Activated gamma-delta T cell treated with anti-CD3 and anti-CD28 coated beads, Interleukin-2, amount 50 U/mL, for 16 hours (primary cell): Measurements from ENCODE around the gene PDGFB.
A peak's percentile ranks its signal among the peaks of the same experiment; 100 is the strongest.

Experiments
- DNase-seq: peaks from one replicate; pipeline ENCODE4 v3.0.0-alpha.2; 2020; ENCODE audit warnings: low read depth

Gene PDGFB

GRCh38 chr22:39205344-39206021 lies 39.3 kb downstream of the PDGFB start:
- DNase-seq, result peak; percentile 49

GRCh38 chr22:39204216-39204615 lies 40.6 kb downstream of the PDGFB start:
- DNase-seq, result no peak

- DNase-seq, result no peak
Measured at GRCh38 chr22:39197578-39197977, 47.2 kb downstream of the PDGFB start.

- DNase-seq, result no peak
Measured at GRCh38 chr22:39194098-39194497, 50.7 kb downstream of the PDGFB start.

GRCh38 chr22:39188809-39189208 lies 56.0 kb downstream of the PDGFB start:
- DNase-seq, result no peak

- DNase-seq, result no peak
Measured at GRCh38 chr22:39185601-39186012, 59.2 kb downstream of the PDGFB start.

GRCh38 chr22:39184586-39185577 lies 59.9 kb downstream of the PDGFB start:
- no peak for DNase-seq

GRCh38 chr22:39183991-39184585 lies 60.7 kb downstream of the PDGFB start:
- DNase-seq, result no peak

- no peak for DNase-seq
Measured at GRCh38 chr22:39182478-39183030, 62.2 kb downstream of the PDGFB start.

GRCh38 chr22:39181778-39182177 lies 63.0 kb downstream of the PDGFB start:
- no peak for DNase-seq

GRCh38 chr22:39181356-39181755 lies 63.4 kb downstream of the PDGFB start:
- DNase-seq, result no peak

GRCh38 chr22:39179841-39180335 lies 64.9 kb downstream of the PDGFB start:
- DNase-seq, result no peak

- DNase-seq, result no peak
Measured at GRCh38 chr22:39179401-39179827, 65.4 kb downstream of the PDGFB start.

- DNase-seq, result no peak
Measured at GRCh38 chr22:39178206-39179111, 66.3 kb downstream of the PDGFB start.

- DNase-seq, result no peak
Measured at GRCh38 chr22:39177791-39178190, 67.0 kb downstream of the PDGFB start.

- DNase-seq, result no peak
Measured at GRCh38 chr22:39177456-39177775, 67.4 kb downstream of the PDGFB start.

- DNase-seq, result no peak
Measured at GRCh38 chr22:39176714-39177455, 67.9 kb downstream of the PDGFB start.

GRCh38 chr22:39176143-39176713 lies 68.6 kb downstream of the PDGFB start:
- DNase-seq, result no peak

- no peak for DNase-seq
Measured at GRCh38 chr22:39175353-39176142, 69.2 kb downstream of the PDGFB start.
